Skin epidermis (tissue), 12 donors: ENCODE measurements around the gene SV2B.

Experiments used
- H3K27ac ChIP-seq, 21 experiments: fragments of 200-600 bp; sonication (generic) in 11 of 21; one replicate each; pipeline ENCODE4 v1.5.0; 2020; ENCODE audit warnings: mild to moderate bottlenecking in 3 of 21, inconsistent platforms in 2 of 21, moderate library complexity in 2 of 21
- H3K4me3 ChIP-seq, 7 experiments: fragments of 200-600 bp; sonication (generic) in 2 of 7; one replicate each; pipeline ENCODE4 v1.5.0; 2020; ENCODE audit warnings: inconsistent platforms in 2 of 7, mild to moderate bottlenecking in 2 of 7, moderate library complexity in 1 of 7

SV2B gene

GRCh38 chr15:91255670-91256192, 155.7 kb downstream of the SV2B start:
- H3K27ac ChIP-seq, result no peak overlapping the region
- H3K4me3 ChIP-seq, result no peak overlapping the region

DNA sequence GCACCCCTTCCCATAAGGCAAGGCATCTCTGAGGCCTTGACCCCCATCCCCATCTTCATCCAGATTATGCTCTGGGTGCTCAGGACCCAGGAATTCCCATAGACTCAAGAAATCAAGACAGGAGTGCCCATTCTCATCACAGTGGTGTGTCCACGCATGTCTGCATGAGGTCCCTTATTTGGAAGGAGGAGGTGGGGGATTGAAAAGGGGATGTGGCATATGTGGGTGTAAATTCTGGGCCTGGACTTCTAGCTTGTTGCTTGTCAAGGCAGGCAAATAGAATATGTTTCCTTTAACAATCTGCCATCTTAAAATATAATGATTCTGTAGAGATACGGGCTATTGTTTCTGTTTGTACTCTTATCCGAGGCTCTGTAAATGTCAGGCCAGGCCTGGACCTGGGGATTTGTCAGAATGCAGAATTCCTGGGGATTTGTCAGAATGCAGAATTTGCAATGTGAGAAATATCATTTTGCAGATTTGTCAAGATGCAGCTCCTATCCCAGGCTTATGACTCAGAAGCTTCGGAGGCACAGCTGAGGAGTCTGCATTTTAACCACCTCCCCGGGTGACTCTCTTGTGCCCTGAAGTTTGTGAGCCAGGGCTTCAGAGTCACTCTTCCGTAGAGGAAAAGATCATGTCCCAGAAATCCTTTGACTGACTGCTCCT, 157.8 kb downstream of the SV2B start:
- H3K4me3 ChIP-seq, result no peak overlapping the region
- no peak overlapping the region for H3K27ac ChIP-seq

- Histone ChIP-seq H3K27ac (no peak overlapping the region), H3K4me3 (no peak overlapping the region)
Observed at GRCh38 chr15:91258415-91258759, 158.3 kb downstream of the SV2B start.

GRCh38 chr15:91259077-91259476, 159.0 kb downstream of the SV2B start:
- H3K4me3 ChIP-seq, result no peak overlapping the region
- no peak overlapping the region for H3K27ac ChIP-seq

GRCh38 chr15:91261345-91261744, 161.3 kb downstream of the SV2B start:
- Histone ChIP-seq H3K27ac (no peak overlapping the region), H3K4me3 (no peak overlapping the region)

- Histone ChIP-seq H3K27ac (peak overlapping the region in 16 of 21 experiments; percentile 33 to 79 (median 54)), H3K4me3 (peak overlapping the region in 1 of 7 experiments; percentile 3)
Observed at GRCh38 chr15:91263632-91264531, 163.8 kb downstream of the SV2B start.

GRCh38 chr15:91264651-91265351, 164.7 kb downstream of the SV2B start:
- Histone ChIP-seq H3K27ac (peak overlapping the region in 16 of 21 experiments; percentile 33 to 79 (median 54)), H3K4me3 (no peak overlapping the region)

GRCh38 chr15:91265416-91265940, 165.4 kb downstream of the SV2B start:
- Histone ChIP-seq H3K27ac (peak overlapping the region in 3 of 21 experiments; percentile 59 to 72 (median 69)), H3K4me3 (no peak overlapping the region)

- Histone ChIP-seq H3K27ac (no peak overlapping the region), H3K4me3 (no peak overlapping the region)
Observed at GRCh38 chr15:91268510-91268909, 168.5 kb downstream of the SV2B start.

- no peak overlapping the region for H3K4me3 ChIP-seq
- H3K27ac ChIP-seq, result no peak overlapping the region
Observed at GRCh38 chr15:91270747-91271146, 170.7 kb downstream of the SV2B start.

DNA sequence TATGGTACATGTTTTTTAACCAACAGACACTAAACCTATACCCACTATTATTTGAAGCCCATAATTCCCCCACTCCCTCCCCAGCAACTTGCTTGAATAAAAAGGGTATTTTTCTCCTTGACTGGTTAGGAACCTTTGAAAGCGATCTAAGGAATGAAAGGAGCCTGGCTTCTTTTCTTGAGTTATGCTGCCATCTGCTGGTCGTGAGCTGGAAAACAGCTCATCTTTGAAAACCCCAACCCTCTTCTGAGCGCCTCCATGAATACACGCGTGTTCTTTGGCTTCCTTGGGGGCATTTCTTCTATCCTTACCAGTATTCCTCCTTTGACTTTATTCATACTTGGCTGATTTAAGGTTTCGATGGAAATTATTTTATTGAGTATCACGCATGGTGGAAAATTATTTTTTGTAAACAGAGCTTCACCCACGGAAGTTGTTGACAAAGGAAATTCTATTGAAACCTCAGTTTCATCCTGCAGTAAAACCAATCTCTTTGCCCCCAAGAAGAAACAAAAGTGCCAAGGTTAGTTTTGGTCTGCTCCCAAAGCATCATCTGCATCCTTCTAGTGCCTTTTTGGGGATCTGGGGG, 171.6 kb downstream of the SV2B start:
- H3K27ac ChIP-seq, result no peak overlapping the region
- H3K4me3 ChIP-seq, result no peak overlapping the region

GRCh38 chr15:91275844-91276243, 175.8 kb downstream of the SV2B start:
- no peak overlapping the region for H3K4me3 ChIP-seq
- H3K27ac ChIP-seq, result no peak overlapping the region

DNA sequence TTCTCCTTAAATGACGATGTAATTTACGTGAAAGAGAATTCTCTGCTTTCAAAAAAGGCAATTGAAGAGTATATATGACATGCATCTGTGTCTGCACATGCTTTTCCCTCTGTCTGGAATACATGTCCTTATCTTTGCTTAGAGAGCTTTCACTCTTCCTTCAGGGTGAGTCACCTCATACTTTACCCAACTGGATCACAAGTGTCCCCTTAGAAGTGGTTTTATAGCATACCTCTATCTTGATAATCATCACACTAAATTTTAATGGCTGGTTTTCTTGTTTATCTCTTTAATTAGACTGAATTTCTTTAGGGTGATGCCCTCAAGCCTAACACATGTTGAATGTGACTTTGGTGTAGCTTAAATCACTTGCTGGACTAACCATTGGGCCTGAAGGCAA, 178.9 kb downstream of the SV2B start:
- H3K4me3 ChIP-seq, result no peak overlapping the region
- no peak overlapping the region for H3K27ac ChIP-seq

GRCh38 chr15:91279486-91279885, 179.4 kb downstream of the SV2B start:
- Histone ChIP-seq H3K4me3 (no peak overlapping the region), H3K27ac (no peak overlapping the region)

GRCh38 chr15:91281947-91282346, 181.9 kb downstream of the SV2B start:
- H3K4me3 ChIP-seq, result no peak overlapping the region
- no peak overlapping the region for H3K27ac ChIP-seq

GRCh38 chr15:91282486-91282885, 182.4 kb downstream of the SV2B start:
- Histone ChIP-seq H3K27ac (no peak overlapping the region), H3K4me3 (no peak overlapping the region)

GRCh38 chr15:91283155-91283554, 183.1 kb downstream of the SV2B start:
- Histone ChIP-seq H3K4me3 (no peak overlapping the region), H3K27ac (no peak overlapping the region)

- no peak overlapping the region for H3K4me3 ChIP-seq
- no peak overlapping the region for H3K27ac ChIP-seq
Observed at GRCh38 chr15:91284758-91285466, 184.9 kb downstream of the SV2B start.

DNA sequence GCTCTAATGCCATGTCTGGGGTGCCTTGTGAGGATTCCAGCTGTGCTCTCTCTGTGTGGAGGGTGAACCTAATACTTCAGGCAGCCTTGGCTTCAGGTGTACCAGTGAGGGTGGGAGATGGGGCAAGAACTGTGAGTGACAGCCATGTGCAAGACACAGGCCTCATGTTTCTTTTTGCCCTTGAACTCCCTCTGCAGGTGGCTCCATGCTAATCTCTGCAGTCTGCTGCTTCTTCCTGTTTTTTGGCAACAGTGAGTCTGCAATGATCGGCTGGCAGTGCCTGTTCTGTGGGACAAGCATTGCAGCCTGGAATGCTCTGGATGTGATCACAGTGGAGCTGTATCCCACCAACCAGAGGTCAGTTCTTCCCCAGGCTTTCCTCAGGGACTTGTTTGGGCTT, 189.3 kb downstream of the SV2B start:
- no peak overlapping the region for H3K27ac ChIP-seq
- H3K4me3 ChIP-seq, result no peak overlapping the region
